Hindlimb muscle (tissue), 1 donor: ENCODE results near the gene HP1BP3. TPM values are rescaled to one million over a fixed set of nuclear protein-coding genes. Genes with fewer than 3 reads are reported as not detected.

Source experiments
- DNase-seq: peaks from one replicate; pipeline ENCODE4 v3.0.0-alpha.2; 2013
- polyA plus RNA-seq: library from polyadenylated mRNA; unstranded; fragments of 120-200 nt; gene quantifications from one replicate; pipeline ENCODE4 v1.2.1, GENCODE V29; 2013; ENCODE audit not compliant: insufficient read length

HP1BP3 gene
- polyA plus RNA-seq, 1 donor = 188 TPM

- DNase-seq = no peak
Measured at GRCh38 chr1:20767271-20767670, 19.8 kb downstream of the HP1BP3 start.

DNA sequence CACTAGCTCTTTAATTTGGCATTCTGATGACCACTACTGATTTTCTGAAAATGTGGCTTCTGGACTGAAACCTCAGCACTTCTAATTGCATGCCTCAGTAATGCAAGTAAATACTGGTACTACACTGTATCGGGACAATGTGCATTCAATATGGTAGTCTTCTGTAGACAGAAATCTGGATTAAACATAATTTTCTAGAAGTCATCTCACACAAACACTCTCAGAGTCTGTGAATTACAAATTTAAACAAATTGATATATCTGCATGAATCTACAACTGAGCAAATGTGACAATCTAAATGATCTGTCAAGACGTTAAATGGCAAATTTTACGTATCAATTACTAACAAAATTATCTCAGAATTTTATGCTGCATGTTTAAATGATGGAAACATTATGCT is 23.7 kb downstream of the HP1BP3 start:
- no peak for DNase-seq

DNA sequence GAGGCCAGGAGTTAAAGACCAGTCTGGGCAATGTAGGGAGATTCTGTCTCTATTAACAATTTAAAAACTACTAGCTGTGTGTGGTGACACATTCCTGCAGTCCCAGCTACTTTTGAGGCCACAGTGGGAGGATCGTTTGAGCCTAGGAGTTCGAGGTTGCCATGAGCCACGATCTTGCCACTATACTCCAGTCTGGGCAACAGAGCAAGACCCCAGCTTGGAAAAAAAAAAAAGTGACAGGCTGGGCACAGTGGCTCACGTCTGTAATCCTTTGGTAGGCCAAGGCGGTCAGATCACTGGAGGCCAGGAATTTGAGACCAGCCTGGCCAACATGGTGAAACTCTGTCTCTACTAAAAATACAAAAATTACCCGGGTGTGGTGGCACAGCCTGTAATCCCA is 26.8 kb downstream of the HP1BP3 start:
- DNase-seq = no peak

DNA sequence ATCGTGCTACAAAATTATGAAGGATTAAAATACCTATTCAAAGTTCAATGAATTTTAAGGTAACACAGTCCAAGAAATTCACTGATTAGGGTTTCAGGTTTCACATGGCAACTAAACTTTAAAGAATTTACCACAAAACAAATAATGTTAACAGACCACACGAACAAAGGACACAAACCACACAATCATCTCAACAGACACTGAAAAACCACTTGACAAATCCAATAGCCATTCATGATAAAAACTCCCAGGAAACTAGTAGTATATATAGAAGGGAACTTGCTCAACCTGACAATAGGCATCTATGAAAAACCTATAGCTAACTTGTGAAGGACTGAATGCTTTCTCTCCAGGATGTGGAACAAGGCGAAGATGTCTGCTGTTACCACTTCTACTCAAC is 33.5 kb downstream of the HP1BP3 start:
- no peak for DNase-seq

GRCh38 chr1:20751462-20751990 is 35.6 kb downstream of the HP1BP3 start:
- no peak for DNase-seq

GRCh38 chr1:20742671-20743070 is 44.4 kb downstream of the HP1BP3 start:
- no peak for DNase-seq

- no peak for DNase-seq
Measured at GRCh38 chr1:20740781-20741180, 46.3 kb downstream of the HP1BP3 start.

- DNase-seq = no peak
Measured at GRCh38 chr1:20739225-20739624, 47.9 kb downstream of the HP1BP3 start.

- DNase-seq = no peak
Measured at GRCh38 chr1:20735581-20736111, 51.5 kb downstream of the HP1BP3 start.

DNA sequence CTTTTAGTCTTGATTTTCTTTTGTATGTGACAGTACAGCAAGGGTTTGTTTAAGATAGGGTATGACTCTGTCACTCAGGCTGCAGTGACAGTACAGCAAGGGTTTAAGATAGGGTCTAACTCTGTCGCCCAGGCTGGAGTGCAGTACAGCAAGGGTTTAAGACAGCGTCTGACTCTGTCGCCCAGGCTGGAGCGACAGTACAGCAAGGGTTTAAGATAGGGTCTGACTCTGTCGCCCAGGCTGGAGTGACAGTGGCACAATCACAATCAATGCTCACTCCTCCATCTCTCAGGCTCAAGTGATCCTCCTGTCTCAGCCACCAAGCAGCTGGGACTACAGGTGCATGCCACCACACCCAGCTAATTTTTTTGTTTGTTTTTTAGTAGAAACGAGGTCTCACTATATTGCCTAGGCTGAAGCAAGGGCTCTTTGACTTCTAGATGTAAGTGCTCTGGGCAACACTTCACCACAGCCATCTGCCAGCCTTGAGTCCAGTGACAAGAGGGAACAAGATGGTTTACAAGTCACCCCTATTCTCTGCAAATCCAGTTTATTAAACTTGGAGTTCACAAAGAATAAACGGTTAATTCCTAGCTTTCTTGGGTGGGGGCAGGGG is 53.6 kb downstream of the HP1BP3 start:
- DNase-seq = no peak

DNA sequence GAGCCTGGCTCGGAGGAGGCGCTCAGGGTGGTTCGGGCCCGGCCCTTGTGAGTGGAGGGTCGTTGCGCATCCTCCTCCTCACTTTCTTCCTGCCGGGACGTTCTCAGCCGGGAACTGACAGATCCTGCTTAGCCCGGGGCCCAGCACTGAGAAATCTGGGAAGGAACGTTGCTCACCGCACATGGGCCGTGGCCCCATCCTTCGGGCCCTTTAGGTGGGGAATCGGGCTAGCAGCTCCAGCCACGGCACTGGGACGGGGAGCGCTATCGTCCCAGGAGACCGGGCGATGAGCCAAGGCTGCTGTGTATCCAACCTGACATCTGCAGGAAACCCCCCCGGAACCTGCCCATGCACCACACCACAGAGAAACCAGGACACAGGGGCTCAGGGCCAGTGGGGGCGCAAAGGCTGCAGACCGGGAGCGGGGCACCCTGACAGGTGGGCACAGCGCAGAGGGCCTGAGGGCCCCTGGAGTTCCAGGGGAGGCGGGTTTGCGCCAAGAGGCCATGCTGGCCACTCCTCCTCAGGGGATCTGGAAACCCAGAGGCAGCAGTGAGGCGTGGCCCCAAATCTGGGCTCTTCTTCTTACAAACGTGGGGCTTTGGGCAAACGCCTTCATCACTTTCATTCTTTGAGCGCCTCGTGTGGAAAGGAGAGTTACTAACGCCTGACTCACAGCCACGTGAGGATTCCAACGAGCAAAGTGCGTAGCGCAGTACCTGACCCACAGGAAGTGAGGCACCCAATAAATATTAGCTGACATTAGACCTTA is 54.3 kb downstream of the HP1BP3 start, which contains the start of gene SH2D5:
TSS of gene SH2D5 (minus strand) at position 116 of the 772 bp plus-strand sequence. CDS start 4,659 bp downstream, outside the sequence.
- DNase-seq = peak; percentile 43

DNA sequence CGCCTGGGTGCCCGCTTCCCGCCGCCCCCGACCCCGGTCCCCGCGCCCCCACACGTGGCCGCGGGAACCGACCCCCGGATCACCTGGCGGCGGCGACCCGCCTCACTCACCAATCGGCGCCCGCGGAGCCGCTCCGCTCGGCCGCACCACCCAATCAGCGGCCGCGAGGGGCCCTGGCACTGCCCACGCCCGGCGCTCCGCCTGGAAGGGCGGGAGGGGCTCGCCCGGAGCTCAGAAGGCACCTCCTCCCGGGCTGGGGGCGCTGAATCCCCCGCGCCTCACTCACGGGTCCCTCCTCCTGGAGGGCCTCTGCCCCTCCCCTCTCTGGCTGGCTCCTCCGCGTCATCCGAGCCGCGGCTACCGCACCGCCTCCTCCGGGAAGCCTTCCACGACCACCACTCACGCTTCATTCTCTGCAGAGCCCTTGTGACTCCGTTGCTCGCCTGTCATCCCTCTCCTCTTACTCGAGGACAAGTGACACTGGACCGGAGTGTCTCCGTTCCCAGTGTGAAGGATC is 55.0 kb downstream of the HP1BP3 start:
- peak; percentile 40 for DNase-seq

GRCh38 chr1:20731057-20731991 is 55.8 kb downstream of the HP1BP3 start:
- no peak for DNase-seq

GRCh38 chr1:20730690-20731056 is 56.4 kb downstream of the HP1BP3 start:
- DNase-seq = no peak

DNA sequence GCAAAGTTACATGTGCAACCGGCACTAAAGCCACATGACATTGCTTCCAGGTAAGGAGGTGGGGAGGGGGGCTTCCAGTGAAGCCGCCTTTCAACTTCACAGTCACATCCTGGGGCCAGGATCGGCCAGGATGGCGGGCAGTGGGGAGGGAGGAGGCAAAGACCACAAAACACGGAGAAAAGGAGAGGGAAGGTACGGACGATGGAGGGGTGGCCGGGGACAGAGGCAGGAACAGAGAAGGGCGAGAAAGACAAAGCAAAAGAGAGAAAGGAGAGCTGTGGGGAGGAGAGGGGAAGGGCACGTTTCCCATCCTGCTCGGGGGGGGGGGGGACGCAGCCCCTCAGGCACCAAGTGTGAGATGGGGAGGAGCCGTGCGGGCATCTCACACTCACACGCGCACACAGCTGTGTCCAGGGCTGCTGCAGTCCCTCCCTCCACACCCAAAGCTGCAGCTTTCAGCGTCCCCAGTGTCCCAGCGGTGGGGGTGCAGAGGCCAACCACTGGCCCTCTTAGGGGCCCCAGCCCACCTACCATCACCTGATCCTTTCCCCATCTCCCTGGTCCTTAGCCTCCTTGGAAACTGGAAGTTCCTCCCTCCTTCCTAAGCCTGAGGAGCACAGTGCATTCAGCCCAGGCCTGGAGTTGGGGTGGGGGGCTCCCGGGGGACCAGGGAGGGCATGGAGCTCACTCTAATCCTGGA is 57.0 kb downstream of the HP1BP3 start:
- no peak for DNase-seq

- DNase-seq = no peak
Measured at GRCh38 chr1:20729155-20729931, 57.8 kb downstream of the HP1BP3 start.

DNA sequence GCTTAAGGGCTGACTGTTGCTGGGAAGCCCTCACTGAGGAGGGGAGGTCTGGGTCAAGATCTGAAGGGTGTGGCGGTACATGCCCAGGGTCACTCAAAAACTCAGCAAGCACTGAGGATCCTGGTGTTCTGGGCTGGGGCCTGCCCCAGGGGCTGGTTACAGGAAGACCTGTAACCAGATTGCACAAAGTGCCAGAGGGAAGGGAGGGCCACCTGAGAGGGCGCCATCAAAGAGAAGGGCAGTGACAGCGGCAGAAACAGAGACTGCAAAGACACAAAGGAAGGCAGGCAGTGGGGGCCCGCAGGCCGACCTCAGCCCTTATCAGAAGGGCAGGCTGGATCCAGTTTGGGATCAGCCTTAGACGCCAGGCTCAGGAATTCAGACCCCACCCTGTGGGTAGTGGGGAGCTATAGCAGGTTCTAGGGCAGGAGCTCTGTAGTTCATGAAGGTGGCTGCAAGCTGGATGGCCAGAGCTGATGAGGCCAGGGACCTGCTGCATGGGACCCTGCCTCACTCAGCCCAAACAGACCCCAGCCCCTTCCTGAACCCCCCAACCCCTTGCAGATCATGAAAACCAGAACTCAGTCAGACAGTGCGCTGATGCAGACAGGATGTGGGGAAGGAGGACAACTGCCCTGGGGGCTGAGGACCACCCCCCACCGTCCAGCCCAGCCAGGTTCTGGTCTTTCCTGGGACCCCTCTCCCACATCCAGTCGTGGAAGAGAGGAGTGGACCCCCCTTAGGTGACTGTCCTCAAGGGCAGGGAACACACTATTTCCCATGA is 58.5 kb downstream of the HP1BP3 start:
- DNase-seq = no peak

DNA sequence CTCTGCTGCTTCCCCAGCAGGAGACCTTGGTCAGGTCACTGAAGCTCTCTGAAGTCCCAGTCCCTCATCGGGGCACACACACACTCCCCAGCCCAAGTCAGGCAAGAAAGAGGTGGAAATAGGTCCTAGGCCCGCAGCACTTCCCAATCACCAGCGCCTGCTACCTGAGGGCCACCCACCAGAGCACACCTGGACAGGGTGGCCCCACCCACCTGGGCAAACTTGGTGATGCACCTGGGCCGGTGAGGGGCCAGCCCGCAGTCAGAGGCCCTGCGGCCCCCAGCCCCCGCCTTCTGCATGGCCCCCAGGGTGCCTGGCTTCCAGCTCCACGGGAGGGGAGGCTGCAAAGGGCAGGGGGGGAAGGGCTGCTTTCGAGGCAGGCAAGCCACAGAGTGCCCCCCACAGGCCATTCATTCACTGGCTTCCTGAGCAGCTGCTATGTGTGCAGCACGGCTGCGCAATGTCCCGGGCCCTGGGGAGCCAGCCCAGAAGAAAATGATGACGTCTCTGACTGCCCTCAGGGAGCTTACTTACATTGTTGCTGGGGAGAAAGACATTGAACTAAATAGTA is 59.3 kb downstream of the HP1BP3 start:
- no peak for DNase-seq

- DNase-seq = no peak
Measured at GRCh38 chr1:20726932-20727745, 60.0 kb downstream of the HP1BP3 start.
